Measurements from ENCODE around the gene WWTR1.

- TF ChIP-seq GATA2 (IDR thresholded peaks at IDR 0.05; ENCODE audit: low read depth, low read length) (no peak), GATA3 (IDR thresholded peaks at IDR 0.05; ENCODE audit: low read depth, low read length) (no peak)
These were observed 16.7 kb downstream of the WWTR1 start for GRCh38 chr3:149640976-149641728.
